GM18907 (cell line): Measurements from ENCODE around the gene ZNF618.

ENCODE experiments used
- ATAC-seq: cut with Tn5 transposase; IDR thresholded peaks from one replicate; pipeline ENCODE4 v1.9.1; 2021; ENCODE audit warnings: mild to moderate bottlenecking, moderate library complexity; ENCODE audit not compliant: unreplicated experiment

Gene ZNF618

DNA sequence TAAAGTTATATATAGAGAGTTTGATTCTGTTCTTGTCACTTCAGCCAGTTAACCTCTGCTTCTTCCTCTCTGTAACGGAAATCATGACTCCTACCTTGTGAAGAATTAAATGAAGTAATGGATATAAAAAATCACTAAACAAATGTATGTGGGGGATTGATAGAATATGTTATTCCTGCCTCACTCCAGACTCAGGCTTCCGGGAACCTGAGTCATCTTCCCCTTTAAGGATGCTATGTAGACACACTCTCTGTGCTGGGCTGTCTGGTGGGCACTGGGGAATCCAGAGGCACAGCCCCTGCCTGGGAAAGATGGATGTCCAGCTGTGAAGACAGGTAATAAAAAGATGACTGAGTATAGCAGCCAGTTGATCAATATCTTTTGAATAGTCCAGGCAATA is 77.4 kb downstream of the ZNF618 start:
- no peak for ATAC-seq

DNA sequence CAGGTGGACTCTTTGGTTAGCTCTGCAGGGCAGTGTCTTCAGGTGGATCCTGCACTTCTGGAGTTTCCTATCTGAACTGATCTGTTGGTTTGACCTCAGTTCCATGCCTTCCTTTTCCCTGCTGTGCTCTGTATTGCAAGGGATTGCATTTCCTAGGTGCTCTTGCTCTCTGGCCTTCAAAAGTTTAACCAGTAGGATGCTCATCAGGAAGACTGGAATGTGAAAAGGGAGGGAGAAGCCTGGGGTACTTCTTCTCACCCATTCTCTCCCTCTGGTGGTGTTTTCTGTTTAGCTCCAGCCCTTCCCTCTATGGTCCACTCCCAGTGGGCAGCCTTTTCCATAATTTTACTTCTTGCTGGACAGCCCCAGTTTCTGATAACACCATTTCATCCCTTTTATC is 78.5 kb downstream of the ZNF618 start:
- ATAC-seq, result no peak

DNA sequence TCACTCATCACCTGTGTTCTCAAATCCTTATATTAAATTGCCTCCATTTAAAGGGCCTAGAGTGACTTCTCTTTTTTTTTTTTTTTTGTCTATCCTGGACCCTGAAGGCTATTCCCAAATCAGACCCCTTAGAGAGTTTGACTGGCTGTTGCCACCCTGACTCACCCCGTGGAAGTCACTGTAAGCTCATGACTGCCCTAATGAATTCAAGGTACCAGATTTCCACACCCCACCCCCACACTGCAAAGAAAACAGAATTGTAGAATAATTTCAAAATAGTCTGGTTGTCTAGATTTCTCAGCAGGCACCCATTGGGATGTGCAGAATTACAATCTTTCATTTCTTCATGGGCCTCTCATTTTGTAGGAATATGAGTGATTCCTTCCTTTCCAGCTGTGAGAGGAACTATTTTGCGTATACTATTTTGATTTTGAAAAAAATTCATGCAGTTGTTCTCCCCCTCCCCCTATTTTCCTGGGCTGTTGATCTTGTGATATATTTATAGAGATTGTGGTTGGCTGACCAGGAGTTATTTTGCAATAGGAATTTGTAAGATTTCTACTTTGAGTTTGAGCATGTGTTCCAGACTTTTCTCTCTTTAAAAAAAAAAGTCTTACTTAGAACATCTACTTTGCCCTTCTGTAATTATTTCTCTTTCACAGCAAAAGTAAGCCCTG is 79.1 kb downstream of the ZNF618 start:
- no peak for ATAC-seq

DNA sequence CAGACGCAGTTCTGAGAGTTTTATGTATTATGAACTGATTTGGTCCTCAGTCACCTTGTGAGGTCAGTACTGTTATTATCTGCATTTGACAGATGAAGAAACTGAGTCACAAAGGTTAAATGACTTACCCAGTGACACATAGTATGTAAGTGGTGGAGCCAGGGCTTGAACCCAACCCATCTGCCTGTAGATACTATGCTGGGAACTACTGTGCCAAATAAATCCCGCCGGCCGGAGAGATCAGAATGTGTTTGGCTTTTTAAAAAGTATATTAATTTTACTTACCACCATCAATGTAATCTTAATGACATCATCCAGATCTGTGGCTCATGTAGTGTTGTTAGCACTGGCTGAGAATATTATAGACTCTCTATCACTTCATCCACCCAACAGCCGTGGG is 80.8 kb downstream of the ZNF618 start:
- no peak for ATAC-seq

DNA sequence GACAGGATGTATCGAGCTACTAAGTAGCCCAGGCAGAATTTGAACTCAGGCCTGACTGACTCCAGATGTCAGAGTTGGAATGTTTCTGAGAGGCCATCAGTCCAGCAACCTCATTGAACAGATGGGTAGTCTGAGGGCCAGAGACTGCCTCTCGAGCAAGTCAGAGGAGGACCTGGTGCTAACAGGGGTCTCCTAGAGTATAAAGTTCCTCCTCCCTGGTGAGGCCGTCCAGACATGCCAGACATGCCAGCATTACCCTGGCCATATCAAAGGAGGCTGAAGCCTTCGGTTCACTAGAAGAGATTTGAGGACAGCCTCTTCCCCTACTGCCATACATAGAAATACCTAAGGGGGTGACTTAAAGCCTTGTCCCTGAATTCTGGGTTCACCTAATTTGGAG is 81.2 kb downstream of the ZNF618 start:
- ATAC-seq, result no peak

DNA sequence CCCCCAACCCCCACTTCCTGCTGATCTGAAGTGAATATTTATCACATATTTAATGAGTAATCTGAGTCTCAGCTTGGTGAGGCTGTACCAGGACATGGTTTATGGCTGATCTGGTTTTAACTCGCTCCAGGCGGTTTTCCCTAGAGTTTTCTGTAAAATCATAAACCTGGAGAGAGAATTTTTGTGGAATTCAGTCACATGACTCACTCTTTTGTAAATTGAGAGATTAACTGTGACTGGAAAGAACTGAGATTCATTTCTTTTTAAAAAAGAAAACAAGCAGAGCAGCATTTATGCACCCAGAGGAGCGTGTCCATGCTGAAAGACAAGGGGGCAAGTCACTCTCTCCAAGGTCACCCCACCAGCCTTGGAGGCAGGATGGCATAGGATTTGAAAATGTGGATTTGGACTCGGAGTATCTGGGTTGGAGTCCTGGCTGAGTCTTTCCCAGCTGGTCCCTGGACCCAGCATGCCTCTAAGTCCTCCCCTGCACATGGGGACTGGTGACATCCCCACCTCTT is 81.8 kb downstream of the ZNF618 start:
- no peak for ATAC-seq

DNA sequence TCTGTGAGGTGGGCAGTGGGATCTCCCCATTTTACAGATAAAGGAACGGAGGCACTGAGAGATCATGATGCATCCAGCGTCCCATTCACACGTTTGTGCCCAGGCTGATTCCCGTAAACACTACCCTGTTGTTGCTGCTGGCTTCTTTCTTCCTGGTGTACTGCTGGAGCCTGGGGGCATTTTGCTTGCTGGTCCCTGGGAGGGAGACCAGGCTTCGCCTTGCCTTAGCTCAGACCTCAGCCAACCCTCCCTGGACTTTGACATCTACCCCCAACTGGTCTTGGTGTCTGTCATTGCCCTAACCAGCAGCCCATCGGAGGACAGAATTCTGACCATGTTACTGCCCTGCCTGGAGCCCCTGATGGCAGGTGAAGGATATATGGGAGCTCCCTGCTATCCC is 82.4 kb downstream of the ZNF618 start:
- no peak for ATAC-seq

DNA sequence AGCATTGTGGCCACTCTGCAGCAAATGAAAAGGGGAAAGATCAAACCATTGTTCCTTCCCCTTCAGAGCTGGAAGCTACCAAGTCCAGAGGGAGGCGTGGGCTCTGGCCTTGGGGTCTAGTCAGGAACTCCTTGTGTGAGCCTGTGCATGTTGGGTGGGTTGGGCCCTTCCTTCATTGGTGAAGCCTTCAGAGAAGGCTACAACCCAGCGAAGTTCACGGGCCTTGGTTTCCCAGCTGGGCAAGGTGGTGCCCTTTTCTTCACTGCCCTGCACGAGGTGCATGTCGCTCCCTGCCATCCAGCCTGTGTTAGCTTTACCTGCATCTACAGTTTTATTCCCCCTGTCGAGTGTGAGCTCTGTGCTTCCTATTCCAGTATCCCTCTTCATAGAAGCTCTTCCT is 84.7 kb downstream of the ZNF618 start:
- ATAC-seq, result no peak

DNA sequence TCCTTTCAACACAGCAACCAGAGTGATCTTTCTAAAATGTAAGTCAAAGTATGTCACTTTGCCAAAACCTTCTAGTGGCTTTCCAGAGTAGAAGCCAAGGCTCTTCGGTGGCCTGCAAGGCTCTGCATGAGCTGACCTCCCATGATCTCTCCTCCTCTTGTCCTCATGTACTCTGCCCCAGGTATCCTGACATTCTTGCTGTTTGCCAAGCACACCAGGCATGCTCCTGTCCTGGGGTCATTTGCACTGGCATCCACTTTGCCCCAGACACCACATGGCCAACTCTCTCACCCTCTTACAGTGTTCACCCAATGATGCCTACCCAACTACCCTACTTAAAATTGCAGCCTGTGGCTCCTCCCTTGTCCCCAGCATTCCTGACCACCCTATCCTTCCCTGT is 86.3 kb downstream of the ZNF618 start:
- no peak for ATAC-seq

DNA sequence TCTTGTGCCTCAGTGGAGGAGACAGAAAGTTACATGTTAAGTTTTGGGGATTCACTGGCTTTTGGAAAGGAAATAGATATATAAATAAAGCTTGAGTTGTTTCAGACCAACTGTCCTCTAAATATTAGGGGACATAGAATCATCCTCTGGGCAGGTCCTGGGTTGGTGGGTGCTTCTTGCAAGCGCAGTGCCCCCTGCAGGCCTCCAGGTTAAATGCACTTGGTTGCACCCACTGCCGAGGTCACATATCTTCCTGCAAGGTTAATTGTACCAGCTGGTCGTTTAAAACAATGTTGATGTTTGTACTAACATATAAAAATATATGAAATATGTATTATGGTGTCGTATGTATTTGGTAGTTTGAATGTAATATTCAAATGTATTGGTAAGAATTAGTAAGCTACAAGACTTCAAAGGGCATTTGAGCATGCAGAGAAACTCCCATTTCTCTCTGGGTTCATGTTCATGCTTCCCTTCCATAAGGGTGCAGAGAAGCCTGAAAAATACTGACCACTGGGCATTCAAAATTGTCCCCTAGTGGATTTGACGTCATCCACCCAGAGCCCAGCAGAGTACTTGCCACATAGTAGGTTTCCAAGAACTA is 87.0 kb downstream of the ZNF618 start:
- no peak for ATAC-seq

DNA sequence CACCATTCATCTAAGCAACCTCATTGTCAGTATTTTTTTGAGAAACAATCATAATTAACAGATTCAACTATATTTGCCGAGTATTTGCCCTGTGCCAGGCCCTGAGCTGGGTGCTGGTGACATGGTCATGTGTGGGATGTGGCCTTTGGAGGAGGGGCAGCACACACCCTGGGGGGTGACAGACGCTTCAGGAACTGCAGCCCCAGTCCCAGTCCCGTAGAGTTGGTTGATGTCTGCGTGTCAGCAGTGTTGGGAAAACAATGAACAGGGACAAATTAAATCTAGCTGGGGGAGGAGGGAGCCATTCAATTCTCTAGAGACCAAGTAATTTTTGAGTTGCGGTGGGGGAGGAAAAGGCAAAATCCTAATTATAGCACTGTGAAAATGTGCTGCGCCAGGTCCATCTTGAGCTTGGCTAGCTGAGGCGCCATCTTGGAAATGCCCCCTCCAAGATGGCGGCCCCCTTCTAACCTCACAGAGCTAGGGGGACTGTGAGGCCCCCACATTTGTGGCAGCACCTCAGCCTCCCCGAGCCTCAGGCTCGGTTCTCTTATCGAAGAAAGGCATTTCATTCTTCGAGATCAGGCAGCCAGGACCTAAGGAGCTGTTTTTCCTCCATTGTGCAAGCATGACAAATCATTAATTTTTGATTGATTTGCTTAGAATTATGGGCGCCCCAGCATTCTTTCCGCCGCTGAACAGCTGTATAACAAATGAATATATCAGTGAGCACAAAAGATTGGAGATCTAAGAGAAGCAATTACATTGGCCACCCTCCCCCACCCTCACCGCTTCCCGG is 87.8 kb downstream of the ZNF618 start:
- no peak for ATAC-seq

DNA sequence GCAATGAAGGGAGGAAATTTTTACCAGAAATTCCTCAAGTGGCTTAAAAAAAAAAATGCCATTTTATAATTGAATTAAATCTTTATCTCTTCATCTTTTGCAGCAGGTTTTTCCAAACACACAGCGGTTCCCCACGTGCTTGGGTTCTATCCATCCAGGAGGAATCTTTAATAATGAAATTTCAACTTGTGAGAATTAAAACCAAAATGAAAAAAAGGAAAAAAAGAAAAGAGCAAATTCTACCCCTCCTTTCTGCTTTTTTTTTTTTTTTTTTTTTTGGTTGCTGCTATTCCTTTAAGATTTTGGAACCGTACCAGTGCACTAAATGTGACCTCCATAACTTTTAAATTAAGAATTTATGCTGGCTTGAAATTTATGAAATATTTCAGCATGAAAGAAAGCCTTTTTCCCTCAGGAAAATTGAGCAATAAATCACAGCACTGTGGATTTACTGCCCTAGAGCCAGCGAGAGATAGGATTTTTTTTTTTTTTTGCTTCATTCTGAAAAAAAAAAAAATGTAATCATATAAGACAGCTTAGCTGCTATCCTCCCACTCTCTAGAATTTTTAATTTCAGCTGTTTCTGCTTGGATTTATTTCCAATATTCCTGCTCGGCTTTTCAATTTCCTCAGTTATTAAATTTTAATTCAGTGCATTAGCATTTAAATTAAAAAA is 88.5 kb downstream of the ZNF618 start:
- no peak for ATAC-seq

DNA sequence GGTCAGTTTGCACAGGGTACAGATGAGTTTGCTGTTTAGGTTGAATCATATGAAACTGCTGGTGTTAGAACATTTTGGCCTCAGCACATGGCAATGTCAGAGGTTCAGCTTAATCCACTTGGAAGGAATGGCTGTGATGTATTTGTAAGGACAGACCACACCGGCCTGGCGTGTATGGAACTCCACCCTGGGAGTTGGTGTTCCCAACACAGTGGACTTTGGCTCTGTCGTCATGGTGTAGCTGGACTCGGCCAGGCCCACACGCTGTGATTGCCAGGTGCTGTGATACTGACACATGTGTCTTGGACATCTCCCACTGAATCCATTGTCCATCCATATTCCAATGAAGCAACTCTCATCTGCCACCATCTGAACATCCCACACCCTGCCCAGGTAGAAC is 90.3 kb downstream of the ZNF618 start:
- ATAC-seq, result no peak

DNA sequence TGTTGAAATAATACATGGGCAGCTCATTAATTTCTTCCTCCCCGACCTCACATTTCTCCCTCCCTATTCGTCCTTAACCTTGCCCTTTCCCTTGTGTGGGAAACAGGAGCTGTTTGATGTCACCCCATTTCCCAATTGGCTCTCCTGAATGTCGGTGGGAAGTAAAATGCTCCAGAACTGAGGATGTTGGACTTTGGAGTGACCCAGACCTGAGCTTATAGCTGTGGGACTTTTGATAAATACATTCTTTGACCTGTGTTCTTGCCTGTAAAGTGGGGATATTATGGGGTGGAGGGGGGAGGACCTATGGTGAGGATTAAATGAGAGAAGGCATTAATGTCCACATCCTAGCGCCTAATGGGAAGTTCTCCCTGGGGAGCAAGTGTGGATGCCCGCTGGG is 91.3 kb downstream of the ZNF618 start:
- no peak for ATAC-seq

DNA sequence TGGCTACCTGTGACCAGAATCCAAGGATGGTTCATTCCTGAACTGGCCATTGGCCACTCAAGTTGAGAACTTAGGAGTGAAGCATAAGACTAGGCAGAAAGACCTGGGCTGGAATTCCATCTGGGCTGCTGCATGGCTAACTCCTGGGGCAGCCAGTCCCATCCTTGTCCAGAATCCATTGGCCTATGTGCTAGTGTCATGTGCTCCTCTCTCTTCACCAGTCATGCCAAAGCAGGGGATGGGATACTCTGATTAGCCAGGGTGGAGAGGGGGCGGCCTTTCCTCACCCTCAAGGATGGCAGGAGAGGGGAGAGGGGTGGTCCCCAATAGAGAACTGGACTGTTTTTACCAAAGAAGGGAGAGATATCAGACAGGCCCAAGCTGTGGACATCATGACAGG is 93.2 kb downstream of the ZNF618 start:
- no peak for ATAC-seq

DNA sequence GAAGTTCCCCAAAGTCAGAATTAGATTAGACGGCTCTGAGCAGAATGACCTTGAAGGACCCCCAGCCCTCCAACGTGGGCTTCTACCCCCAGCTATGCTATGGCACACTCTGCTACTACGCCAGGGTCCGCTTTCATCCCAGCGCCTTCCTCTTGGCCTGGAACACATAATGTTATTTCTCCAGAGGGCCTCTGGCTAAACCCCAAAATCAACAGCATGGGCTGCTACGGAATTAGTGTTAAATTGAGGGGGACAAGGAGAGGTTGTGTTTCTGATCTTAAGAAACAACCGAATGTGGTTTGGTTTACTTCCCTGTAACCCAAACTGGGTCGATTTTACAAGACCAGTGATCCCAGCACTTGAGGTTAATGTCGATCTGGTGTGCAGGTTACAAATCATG is 97.1 kb downstream of the ZNF618 start:
- no peak for ATAC-seq

DNA sequence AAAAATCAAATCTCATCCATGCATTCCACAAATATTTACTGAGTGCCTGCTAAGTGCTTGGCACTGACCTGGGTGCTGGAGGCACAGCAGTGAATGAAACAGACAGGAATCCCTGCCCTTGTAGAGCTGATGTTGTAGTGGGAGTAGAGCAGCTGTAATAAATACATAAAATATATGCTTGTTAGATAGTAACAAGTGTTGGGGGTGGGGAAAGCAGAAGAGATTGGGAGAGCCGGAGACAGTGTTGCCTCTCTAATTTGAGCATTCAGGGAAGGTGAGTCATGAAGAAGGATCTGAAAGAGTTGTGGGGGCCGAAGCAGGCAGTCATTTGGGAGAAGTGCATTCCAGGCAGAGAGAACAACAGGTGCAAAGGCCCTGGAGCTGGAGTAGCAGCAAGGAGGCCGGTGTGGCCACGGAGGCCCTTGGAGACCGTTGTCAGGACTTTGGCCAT is 97.9 kb downstream of the ZNF618 start:
- no peak for ATAC-seq

DNA sequence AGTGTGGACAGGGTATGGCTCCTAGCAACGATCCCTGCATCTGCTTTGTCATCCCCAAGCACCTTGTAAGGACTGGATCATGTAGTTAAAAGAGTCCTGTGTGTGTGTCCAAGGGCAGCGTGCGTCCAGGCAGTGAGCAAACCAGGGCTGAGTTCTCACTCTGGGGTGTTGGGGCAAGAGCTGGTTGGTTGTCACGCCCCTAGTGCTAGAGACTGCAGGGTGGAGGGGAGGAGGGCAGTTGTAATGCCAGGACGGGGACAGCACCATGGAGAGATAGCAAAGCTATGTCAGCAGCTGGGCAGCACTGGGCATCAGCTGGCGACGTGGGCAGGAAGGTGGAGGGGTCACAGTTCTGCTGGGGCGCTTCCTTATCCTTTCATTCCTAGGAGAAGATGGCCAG is 100.8 kb downstream of the ZNF618 start:
- no peak for ATAC-seq

DNA sequence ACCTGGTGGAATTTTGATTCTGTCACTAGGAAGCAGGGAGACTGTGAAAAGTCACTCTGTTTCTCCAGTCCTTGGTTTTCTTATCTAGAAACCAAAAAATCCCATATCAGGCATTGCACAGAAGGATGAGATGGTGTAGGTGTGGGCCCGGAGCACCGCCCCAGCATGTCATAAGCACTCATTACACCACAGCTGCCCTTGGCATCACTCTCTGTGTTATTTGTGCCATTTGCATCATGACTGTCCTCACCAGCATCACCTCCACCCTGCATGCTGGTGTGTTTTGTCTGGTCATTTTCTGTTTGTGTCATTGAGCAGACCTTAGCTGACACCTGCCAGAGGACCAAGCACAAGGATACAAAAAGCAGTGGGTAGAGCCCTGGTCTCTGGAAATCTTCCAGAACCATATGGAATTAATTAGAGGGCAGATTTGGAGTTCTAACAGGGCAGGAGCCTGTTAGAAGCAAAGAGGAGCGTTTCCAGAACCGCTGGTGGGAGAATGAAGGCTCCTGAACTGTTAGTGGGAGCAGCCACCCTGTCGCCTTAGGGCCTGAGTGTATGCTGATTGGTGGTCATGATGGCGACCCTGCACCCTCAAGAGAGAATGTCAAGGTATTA is 102.7 kb downstream of the ZNF618 start:
- ATAC-seq, result no peak

DNA sequence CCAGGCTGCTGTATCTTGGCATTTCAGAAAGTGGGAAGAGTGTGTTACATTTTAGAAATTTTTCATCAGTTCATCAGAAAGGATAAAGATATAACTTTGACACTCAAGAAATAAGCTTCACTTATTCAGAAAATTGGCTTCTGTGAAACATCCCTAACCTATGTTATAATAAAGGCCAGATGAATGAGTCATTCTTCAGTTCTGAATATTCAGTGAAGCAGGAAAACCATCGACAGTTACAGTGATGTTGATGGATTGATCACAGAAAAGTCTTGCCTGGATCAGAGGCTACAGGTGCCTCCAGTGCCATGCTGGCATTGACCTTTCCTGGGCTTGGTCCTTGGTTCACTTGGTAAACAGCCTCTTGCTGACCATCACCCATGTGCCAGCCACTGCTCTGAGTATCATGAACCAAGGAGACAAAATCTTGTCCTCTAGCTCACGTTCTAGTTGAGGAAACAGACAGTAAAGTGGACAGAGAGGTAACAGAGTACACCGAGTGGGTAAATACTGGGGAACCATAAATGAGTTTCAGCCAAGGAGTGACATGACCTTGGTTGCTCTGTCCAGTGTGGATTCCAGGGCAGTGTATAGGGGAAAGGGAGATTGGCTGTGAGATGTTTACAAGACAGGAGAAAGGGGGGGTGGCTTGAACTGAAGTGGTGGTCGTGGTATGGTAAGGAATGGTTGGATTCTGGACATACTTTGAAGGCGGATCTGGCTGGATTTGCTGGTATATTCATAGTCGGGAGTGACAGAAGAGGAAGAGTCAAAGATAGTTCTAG is 103.4 kb downstream of the ZNF618 start:
- no peak for ATAC-seq
